Measurements from ENCODE around the gene CDHR4.
"Not testable (repeated sequence)": the region's sequence is repeated elsewhere in the genome, so short reads cannot be mapped to it uniquely, and the experiment has no call there.

The CDHR4 gene

DNA sequence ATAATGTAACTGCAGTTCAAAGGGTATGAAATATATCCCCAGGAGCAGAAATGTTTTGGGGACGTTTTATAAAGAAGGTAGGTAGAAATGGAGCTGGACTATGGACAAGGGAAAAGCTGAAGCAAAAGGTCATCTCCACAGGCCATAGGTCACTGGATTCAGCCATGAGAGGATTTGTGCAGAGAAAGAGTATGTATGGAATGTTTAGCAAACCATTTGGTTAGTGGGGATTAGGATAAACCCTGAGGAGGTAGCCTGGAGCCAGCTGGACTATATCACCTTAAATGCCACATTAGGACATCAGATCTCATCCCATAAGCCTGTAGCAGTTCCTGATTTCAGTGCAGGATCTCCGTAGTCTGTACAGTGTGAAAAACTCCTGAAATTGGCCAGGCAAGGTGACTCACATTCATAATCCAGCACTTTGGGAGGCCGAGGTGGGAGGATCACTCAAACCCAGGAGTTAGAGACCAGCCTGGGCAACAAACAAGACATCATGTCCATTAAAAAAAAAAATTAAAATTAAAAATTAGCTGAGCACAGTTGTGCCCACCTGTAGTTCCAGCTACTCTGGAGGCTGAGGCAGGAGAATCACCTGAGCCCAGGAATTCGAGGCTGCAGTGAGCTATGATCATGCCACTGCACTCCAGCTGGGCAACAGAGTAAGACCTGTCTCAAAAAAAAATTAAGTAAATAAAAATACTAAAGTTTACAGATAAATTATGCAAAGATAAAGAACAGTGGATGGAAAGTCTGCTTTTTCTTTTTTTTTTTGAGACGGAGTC, 18.1 kb downstream of the CDHR4 start:
- no peak for DNase-seq (ENCODE audit: low read depth, low spot score)

DNA sequence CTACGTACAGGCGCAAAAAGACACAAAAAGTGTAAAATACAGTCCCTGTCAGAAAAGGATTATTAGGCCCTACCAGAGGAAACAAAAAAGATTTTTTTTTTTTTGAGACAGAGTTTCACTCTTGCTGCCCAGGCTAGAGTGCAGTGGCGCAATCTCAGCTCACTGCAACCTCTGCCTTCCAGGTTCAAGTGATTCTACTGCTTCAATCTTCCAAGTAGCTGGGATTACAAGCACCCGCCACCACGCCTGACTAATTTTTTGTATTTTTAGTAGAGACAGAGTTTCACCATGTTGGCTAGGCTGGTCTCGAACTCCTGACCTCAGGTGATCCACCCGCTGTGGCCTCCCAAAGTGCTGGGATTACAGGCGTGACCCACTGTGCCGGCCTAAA, 18.7 kb downstream of the CDHR4 start:
- DNase-seq (ENCODE audit: low read depth, low spot score) = not testable (repeated sequence)

DNA sequence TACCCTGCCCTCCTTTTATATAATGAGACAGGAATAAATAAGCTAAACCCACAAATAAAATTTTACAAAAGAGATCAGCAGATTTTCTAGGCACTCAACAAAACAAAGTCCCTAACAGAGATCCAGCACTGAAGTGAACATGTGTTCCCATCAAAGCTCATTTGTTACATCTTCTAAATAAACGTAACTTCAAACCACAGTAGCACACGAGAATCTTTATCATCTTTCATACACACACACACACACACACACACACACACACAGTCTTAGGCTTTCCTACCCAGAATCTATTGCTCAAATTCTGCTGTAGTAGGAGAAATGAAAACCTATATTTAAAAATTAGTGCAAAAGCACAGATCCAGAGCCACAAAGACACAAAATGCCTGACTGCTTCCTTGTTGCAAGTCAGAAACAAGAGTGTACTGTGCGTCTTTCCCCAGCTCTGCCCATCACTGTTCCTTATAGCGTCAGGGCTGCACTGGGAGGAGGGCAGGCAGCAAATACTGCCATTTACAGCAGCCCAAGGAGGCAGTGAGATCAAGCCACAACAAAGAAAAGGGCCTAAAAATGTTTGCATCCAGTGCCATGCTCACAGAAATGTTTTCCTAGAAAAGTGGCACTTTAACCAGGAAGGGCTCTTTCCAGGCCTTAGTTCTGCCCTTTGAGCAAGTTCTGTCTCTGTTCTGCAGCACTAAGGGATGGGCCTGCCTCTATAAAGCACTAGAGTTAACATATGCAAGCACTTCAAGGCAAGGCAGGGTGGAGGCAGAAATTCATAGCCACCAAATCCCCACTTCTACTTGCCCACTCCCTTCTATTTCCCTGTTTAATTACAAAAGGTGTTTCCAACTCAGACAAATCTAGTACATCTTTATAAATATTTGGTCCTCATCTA, 19.3 kb downstream of the CDHR4 start:
- DNase-seq (ENCODE audit: low read depth, low spot score) = no peak

DNA sequence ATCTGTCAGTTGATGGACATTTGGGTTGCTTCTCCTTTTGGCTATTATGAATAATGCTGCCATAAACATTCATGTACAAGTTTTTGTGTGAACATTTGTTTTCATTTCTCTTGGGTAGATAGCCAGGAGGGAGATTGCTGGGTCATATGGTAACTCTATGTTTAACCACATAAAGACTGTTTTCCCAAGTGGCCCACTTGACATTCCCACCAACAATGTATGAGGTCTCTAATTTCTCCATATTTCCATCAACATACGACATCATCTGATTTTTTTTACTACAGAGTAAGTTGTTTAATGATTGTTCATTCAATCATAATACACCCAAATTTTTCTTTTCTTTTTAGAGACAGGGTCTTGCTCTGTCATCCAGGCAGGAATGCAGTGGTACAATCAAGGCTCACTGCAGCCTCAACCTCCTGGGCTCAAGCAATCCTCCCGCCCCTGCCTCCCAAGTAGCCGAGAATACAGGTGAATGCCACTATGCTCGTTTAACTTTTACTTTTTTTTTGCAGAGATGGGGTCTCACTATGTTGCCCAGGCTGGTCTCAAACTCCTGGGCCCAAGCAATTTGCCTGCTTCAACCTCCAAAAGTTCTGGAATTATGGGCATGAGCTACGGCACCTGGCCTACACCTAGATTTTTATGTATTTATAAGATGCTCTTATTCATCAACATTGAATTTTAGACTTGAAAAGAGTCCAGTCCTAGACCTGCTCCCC, 20.2 kb downstream of the CDHR4 start:
- DNase-seq (ENCODE audit: low read depth, low spot score) = no peak

DNA sequence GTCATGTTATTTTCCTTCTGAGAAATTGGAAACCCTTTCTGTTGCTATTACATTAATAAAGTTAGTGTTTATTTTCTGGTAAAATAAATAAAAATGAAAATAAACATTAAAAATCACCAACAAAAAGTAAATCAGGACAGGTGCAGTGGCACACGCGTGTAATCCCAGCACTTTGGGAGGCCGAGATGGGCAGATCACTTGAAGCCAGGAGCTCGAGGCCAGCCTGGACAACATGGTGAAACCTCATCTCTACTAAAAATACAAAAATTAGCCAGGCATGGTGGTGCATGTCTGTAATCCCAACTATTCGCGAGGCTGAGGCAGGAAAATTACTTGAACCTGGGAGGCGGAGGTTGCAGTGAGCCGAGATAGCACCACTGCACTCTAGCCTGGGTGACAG, 23.6 kb downstream of the CDHR4 start:
- not testable (repeated sequence) for DNase-seq (ENCODE audit: low read depth, low spot score)

DNA sequence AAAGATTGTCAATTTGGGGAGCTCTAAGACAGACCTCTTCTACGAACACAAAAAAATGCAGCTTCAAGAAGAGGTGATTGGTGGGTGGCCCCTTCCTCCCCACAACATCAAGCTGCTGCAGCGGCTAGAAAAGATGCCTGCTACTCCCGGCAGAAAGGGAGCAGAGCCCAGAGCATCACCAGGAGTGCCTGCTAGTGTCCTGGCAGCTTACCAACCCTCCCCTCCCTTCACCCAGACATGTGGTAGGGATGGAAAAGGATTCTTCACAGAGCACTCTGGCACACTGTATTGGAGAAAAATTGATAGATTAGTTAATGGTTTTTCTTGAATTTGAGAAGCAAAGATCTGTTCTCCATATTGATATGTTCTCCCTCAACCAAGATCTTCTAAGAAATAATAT, 24.1 kb downstream of the CDHR4 start:
- DNase-seq (ENCODE audit: low read depth, low spot score) = no peak

DNA sequence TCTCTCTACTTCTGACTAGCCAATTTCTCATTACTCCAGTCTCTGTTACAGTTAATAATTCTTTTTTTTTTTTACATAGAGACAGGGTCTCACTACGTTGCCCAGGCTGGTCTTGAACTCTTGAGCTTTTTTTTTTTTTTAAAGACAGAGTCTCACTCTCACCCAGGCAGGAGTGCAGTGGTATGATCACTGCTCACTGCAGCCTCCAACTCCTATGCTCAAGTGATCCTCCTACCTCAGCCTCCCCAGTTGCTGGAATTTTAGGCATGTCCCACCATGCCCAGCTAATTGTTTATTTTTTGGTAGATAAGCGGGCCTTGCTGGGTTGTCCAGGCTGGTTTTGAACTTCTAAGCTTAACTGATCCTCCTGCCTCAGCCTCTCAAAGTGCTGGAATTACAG, 27.0 kb downstream of the CDHR4 start:
- DNase-seq (ENCODE audit: low read depth, low spot score) = no peak

DNA sequence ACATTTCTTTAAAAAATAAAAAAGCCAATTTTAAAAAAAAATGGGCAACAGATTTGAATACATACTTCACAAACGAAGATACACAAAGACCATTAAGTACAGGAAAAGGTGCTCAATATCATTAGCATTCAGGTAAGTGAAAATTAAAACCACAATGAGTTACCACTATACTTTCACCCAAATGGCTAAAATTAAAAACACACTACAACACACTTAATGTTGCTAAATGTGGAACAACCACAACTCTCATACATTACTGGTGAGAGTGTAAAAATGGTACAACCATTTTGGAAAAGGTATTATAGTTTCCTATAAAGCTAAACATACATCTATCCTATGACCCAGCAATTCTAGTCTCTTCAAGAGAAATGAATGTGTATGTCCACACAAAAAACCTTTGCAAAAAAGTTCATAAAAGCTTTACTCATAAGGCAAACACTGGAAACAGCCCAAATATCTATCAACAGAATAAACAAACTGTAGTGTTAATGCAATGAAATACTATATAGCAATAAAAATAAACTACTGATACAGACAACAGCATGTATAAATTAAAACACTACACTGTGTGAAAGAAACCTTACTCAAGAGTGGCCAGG, 28.2 kb downstream of the CDHR4 start:
- DNase-seq (ENCODE audit: low read depth, low spot score) = no peak

DNA sequence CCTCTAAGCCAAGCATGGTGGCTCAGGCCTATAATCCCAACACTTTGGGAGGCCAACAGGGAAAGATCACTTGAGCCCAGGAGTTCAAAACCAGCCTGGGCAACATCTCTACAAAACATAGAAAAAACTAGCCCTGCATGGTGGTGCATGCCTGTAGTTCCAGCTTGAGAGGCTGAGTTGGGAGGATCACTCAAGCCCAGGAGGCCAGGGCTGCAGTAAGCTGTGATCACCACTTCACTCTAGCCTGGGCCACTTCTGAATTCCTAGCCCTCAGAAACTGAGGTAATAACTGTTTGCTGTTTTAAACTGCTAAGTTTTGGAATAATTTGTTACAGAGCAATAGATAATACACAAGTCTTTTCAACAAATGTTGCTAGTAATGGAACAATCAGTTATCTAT, 29.7 kb downstream of the CDHR4 start:
- no peak for DNase-seq (ENCODE audit: low read depth, low spot score)

DNA sequence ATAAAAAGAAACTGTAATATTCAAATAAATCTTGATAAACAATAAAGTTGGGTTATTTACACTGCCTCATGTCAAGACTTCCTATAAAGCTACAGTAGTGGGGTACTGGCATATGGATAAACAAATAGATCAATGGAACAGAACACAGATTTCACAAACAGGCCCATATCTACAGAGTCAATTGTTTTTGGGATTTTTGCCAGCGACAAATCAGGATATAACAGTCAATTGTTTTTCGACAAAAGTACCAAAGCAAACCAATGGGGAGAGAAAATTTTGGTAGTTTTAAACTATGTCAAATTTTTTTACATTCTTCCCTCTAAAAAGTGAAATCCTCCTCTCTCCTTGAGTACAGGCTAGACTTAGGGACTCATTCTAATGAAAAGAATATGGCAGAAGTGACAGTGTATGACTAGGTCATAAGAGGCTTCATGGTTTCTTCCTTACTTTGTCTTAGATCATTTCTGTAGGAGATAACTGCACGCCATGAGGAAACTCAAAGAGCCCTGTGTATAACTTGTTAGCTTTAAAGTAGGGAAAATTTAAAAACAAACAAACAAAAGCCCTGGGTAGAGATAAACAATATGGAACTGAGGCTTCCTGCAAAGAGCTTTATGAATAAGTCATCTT, 30.3 kb downstream of the CDHR4 start:
- DNase-seq (ENCODE audit: low read depth, low spot score) = no peak

DNA sequence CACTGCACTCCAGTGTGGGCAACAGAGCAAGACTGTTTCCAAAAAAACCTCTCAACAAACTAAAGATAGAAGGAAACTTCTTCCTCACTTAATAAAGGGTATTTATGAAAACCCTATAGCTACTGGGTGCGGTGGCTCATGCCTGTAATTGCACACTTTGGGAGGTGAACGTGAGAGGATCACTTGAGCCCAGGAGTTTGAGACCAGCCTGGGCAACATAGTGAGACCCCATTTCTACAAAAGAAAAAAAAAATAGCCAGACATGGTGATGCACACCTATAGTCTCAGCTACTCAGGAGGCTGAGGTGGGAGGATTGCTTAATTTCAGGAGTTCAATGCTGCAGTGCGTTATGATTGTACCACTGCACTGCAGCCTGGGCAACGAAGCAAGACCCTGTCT, 35.7 kb downstream of the CDHR4 start:
- no peak for DNase-seq (ENCODE audit: low read depth, low spot score)

DNA sequence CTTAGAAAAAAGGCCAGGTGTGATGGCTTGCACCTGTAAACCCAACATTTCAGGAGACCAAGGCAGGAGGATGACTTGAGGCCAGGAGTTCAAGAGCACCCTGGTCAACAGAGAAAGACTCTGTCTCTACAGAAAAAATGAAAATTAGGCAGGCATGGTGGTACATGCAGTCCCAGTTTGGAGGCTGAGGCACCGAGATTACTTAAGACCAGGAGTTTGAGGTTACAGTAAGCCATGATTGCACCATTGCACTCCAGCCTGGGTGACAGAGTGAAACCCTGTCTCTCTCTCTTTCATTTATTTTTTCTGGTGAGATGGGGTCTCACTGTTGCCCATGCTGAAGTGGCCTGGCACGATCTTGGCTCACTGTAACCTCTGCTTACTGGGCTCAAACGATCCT, 38.0 kb downstream of the CDHR4 start:
- DNase-seq (ENCODE audit: low read depth, low spot score) = no peak

DNA sequence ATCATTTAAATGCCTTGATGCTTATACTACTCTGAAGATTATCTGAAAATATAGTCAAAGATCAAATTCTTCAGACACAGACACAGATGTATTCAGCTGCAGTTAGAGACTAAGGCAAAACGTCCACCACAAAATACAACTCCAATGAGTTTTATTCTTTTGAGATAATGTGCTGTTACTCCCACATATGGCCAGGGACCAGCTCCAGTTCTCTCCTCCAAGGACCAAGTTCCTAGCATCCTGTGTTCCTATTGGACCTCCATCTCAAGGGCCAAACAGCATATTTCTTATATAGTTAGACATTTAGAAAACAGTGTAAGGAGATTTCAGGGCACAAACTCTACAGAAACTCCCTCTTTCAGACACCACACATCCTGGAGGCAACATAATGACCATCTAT, 40.4 kb downstream of the CDHR4 start:
- DNase-seq (ENCODE audit: low read depth, low spot score) = no peak

DNA sequence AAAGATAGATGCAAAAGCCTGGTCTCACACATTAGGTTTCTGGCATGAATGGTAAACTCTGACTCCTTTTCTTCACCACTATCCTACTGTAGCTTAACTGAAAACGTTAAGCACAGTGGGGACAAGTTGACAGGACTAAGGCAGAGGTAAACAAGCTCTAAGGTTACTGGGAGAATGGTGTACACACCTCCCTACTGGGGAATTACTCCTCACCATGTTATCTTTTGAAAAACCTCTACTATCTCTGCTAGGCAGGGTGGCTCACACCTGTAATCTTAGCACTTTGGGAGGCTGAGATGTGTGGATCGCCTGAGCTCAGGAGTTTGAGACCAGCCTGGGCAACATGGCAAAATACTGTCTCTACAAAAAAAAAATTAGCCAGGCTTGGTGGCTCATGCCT, 42.5 kb downstream of the CDHR4 start:
- DNase-seq (ENCODE audit: low read depth, low spot score) = no peak

DNA sequence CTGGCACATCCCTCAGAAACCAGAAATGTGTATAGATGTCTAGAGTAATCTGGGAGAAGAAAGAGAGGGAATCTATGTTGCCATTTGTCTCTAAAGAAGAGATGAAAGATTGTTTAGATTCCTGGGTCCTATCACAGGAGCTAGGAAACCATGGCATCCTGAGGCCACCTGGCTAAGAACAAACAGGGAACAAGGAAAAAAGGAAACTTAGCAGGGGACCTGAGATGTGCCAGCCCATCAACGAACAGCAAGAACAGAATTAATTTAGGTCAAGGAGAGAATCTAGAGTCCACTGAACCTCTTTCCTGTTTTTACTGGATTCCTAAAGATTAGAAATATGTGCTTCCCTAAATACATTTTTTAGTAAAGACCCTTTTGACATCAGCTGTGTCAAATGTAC, 43.6 kb downstream of the CDHR4 start:
- no peak for DNase-seq (ENCODE audit: low read depth, low spot score)

DNA sequence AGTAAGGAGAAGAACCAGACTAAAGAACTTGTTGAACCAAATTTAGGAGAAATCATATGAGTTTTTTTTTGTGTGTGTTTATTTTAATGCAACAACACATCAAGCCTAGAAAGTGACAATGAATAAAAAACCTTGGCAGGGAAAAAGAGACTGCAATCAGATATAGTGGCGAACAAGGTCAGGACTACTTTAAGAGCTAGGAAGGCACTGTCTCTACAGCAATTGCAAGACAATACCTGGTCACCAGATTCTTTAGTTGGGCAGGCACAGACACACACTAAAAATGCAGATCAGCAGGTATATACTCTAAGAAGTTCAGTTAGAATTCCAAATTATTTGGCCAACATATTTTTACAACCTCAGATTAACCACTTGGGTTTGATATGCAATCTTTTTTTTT, 45.1 kb downstream of the CDHR4 start:
- DNase-seq (ENCODE audit: low read depth, low spot score) = no peak

DNA sequence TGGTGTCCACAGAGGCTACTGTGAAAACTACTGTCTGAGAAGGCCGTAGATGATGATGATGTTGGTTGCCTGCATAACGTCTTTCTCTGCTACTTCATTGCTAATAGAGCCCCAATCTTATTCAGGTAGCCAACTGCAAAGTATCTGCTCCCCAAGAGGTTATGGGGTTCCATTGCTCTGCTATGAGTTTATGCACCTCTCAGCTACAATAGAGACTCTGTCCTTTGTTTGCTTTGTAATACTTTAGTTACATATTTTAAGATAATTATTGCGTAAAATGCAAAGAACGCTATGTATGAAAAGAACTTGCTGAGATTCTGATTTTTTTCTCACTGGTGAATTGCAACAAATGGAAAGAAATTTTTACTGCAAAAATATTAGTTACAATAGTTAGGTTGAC, 48.2 kb downstream of the CDHR4 start:
- DNase-seq (ENCODE audit: low read depth, low spot score) = no peak

DNA sequence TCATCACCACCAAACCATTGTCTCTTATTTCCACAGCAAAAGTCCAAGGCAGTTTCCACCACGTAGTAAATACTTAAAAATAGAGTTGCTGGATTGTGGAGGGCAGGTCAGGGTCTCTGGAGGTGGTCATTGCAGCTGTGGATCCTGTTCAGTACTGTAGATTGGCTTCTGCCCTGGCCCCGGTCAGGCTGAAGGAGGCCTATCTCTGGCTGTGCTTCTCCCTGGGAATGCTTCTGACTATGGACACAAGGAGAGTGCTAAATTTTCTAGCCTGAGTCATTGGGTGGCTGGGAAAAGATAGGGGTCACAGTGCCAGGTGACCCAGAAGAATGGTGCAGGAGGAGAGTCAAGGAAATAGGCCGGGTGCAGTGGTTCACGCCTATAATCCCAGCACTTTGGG, 49.6 kb downstream of the CDHR4 start:
- no peak for DNase-seq (ENCODE audit: low read depth, low spot score)

DNA sequence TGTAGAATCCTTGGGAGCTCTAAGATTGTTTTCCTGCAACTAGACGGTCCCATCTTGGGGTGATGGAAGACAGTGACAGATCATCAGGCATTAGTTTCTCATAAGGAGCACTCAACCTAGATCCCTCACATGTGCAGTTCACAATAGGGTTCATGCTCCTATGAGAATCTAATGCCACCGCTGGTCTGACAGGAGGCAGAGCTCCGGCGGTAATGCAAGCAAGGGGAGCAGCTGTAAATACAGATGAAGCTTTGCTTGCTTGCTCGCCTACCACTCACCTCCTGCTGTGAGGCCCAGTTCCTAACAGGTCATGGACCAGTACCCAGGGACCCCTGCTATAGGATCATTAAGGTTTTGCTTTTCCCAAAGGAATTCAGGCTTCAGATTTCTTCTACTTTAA, 50.8 kb downstream of the CDHR4 start:
- not testable (repeated sequence) for DNase-seq (ENCODE audit: low read depth, low spot score)

DNA sequence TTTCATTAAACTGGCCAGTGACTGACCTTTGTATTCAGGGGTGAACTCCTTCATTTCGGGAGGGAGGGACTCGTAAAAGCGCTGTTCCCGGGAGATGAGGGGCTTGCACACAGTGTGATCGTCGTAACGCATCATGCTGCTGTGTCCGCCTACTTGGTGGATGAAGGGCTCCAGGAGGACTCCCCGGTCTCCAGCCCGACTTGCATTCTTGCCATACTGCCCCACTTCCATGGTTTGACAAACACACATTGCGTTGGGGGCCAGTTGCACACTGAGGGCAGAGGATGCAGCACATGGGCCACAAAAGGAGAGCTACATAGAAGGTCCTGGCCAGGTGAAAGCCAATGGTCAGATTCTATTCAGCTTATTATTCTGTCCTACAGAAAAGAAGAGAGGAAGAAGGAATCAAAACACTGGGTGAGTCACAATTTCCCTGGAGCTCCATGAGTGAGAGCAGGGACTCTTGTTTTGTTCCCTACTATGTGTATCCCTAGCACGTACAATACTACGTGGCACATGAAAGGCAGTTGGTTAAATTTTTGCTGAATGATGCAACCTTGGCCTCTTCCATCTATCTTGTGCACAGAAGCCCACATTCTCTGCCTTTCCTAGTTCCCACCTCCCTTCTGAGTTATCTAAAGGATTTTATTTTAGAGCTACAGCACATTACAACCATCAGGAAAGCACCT, 51.7 kb downstream of the CDHR4 start:
- no peak for DNase-seq (ENCODE audit: low read depth, low spot score)

DNA sequence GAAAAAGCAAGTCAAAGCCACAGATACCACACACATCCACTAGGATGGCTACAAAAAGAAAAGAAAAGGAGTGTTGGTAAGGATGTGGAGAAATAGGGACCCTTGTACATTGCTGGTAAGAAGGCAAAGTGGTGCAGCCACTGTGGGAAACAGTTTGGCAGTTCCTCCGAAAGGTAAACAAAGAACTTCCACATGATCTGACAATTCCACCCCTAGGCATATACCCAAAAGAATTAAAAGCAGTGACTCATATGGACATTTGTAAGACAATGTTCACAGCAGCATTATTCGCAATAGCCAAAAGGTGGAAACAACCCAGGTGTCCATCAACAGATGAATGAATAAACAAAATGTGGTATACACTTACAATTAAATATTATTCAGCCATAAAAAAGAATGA, 53.7 kb downstream of the CDHR4 start:
- no peak for DNase-seq (ENCODE audit: low read depth, low spot score)

All from iPS DF 19.7 (cell line).